K562 (cell line): Measurements from ENCODE around the gene SPEM1. TPM values are rescaled to one million over a fixed set of nuclear protein-coding genes. Genes with fewer than 3 reads are reported as not detected.

Experiments used
- ATAC-seq: fragments of 200-7000 bp; cut with Tn5 transposase; 3 replicates; pipeline ENCODE4 v1.9.1; 2020; ENCODE audit warnings: moderate library complexity
- BruUV-seq: library from RNA; stranded (reverse); fragments of 400-500 nt; replicated peaks from 2 replicates; lab custom pipeline; 2021; lab: Mats Ljungman, UMichigan
- CTCF ChIA-PET: fragments of 300-600 bp; formaldehyde crosslinking; extraction: SDS; loops from one replicate; lab custom pipeline; 2021; ENCODE audit warnings: low intra/inter-chr PET ratio; lab: Yijun Ruan, JAX
- POLR2A ChIA-PET: fragments of 300-600, 350-650 bp; sonication (Branson Sonifier 250); formaldehyde crosslinking; extraction: SDS; loops from one replicate; lab custom pipeline; 2021; ENCODE audit warnings: antibody characterized with exemption, inconsistent platforms; lab: Yijun Ruan, JAX
- DNase-seq, 4 experiments: peaks; one replicate each; pipeline versions ENCODE4 v3.0.0 to v3.0.0-alpha.2; 2011 to 2018; ENCODE audit warnings: low spot score in 3 of 4, mixed read lengths in 3 of 4; ENCODE audit errors: extremely low read depth in 1 of 4
- FAIRE-seq: peaks from 2 replicates; lab custom pipeline; 2011; peaks lifted over from hg19 to GRCh38; lab: Jason Lieb, UNC
- H2AFZ ChIP-seq: 2 replicates; pipeline ENCODE4 v1.6.0; 2011; ENCODE audit warnings: low read depth, low read length, control low read depth, inconsistent platforms
- H3K27ac ChIP-seq: fragments of 200-600 bp; 3 replicates; pipeline ENCODE4 v1.8.0; 2011; ENCODE audit warnings: low read depth, mild to moderate bottlenecking, control low read depth, inconsistent platforms, low read length, moderate library complexity, mixed read lengths; ENCODE audit errors: extremely low read depth
- H3K27me3 ChIP-seq, 2 experiments: fragments of 300-600 bp in 1 of 2; 2 replicates in 1 of 2; 3 replicates in 1 of 2; pipeline versions ENCODE4 v1.6.0 to v1.8.0; 2011; ENCODE audit warnings: inconsistent platforms in 2 of 2, low read length in 2 of 2, mild to moderate bottlenecking in 1 of 2, mixed read lengths in 1 of 2, moderate library complexity in 1 of 2; ENCODE audit not compliant: control insufficient read depth in 2 of 2, insufficient read depth in 2 of 2
- H3K36me3 ChIP-seq: fragments of 300-600 bp; 3 replicates; pipeline ENCODE4 v1.8.0; 2011; ENCODE audit warnings: mild to moderate bottlenecking, low read length, inconsistent platforms; ENCODE audit not compliant: control insufficient read depth, insufficient read depth
- H3K4me1 ChIP-seq, 2 experiments: fragments of 200-600 bp in 1 of 2; replicated peaks in 1 of 2; 2 replicates in 1 of 2; 3 replicates in 1 of 2; pipeline versions ENCODE4 v1.5.1 to v1.8.0; 2011; ENCODE audit warnings: inconsistent platforms in 2 of 2, low read length in 2 of 2, mild to moderate bottlenecking in 1 of 2, mixed read lengths in 1 of 2, moderate library complexity in 1 of 2; ENCODE audit not compliant: control insufficient read depth in 2 of 2, insufficient read depth in 2 of 2
- H3K4me2 ChIP-seq: 2 replicates; pipeline ENCODE4 v1.6.1; 2011; ENCODE audit warnings: low read length, control low read depth, inconsistent platforms, mixed read lengths; ENCODE audit not compliant: insufficient read depth
- H3K4me3 ChIP-seq: fragments of 200-600 bp; sonication (generic), shearing (Covaris generic); 2 replicates; pipeline ENCODE4 v1.5.1; 2016; ENCODE audit warnings: control low read depth, inconsistent platforms
- H3K79me2 ChIP-seq: fragments of 200-600 bp; 3 replicates; pipeline ENCODE4 v1.8.0; 2011; ENCODE audit warnings: low read length, inconsistent platforms; ENCODE audit not compliant: control insufficient read depth, insufficient read depth
- H3K9ac ChIP-seq, 2 experiments: 2 replicates each; pipeline versions ENCODE4 v1.6.0 to v1.6.1; 2011; ENCODE audit warnings: low read depth in 2 of 2, low read length in 2 of 2, control low read depth in 1 of 2, inconsistent platforms in 1 of 2, mild to moderate bottlenecking in 1 of 2, mixed read lengths in 1 of 2; ENCODE audit not compliant: insufficient read depth in 1 of 2
- H3K9me1 ChIP-seq: one replicate; pipeline ENCODE4 v1.6.0; 2011; ENCODE audit warnings: inconsistent platforms, mild to moderate bottlenecking, low read length, moderate library complexity; ENCODE audit not compliant: control insufficient read depth, insufficient read depth
- H3K9me3 ChIP-seq: replicated peaks from 2 replicates; pipeline ENCODE4 v1.5.1; 2011; ENCODE audit warnings: low read depth, low read length, inconsistent platforms; ENCODE audit not compliant: control insufficient read depth, insufficient read depth
- H4K20me1 ChIP-seq: replicated peaks from 2 replicates; pipeline ENCODE4 v1.6.1; 2011; ENCODE audit warnings: low read length, inconsistent platforms, mixed read lengths; ENCODE audit not compliant: control insufficient read depth, insufficient read depth
- ARID2 ChIP-seq: fragments of 450-650 bp; IDR thresholded peaks from 2 replicates; pipeline ENCODE4 v1.6.1; 2017; ENCODE audit warnings: antibody characterized with exemption, mild to moderate bottlenecking
- ASH1L ChIP-seq: fragments of 450-650 bp; IDR thresholded peaks from 2 replicates; pipeline ENCODE4 v1.6.1; 2018; ENCODE audit warnings: borderline replicate concordance, mild to moderate bottlenecking, low read depth; ENCODE audit not compliant: partially characterized antibody
- CBFA2T3 ChIP-seq: fragments of 450-650 bp; IDR thresholded peaks from 2 replicates; pipeline ENCODE4 v1.6.1; 2017
- DNMT1 ChIP-seq: fragments of 450-650 bp; IDR thresholded peaks from 2 replicates; pipeline ENCODE4 v1.6.1; 2016; ENCODE audit warnings: antibody characterized with exemption, mild to moderate bottlenecking
- E4F1 ChIP-seq: fragments of 250-450 bp; sonication (Bioruptor Pico); IDR thresholded peaks from 2 replicates; pipeline ENCODE4 v1.5.0; 2021; ENCODE audit warnings: mild to moderate bottlenecking, borderline replicate concordance
- HCFC1 ChIP-seq: IDR thresholded peaks from 2 replicates; pipeline ENCODE4 v1.6.1; 2012; ENCODE audit warnings: low read depth, low read length, improper control_type of control experiment
- KDM5B ChIP-seq: fragments of 200-600 bp; sonication (generic); IDR thresholded peaks from 2 replicates; pipeline ENCODE4 v1.6.1; 2012; ENCODE audit warnings: low read depth, mild to moderate bottlenecking, moderate library complexity, low read length, control low read depth, inconsistent platforms; ENCODE audit not compliant: insufficient replicate concordance
- MXD1 ChIP-seq: fragments of 250-450 bp; sonication (Bioruptor Pico); IDR thresholded peaks from 2 replicates; pipeline ENCODE4 v1.8.0; 2021; ENCODE audit warnings: borderline replicate concordance, mild to moderate bottlenecking, moderate library complexity; ENCODE audit not compliant: poor library complexity, severe bottlenecking
- PHF21A ChIP-seq: fragments of 450-650 bp; IDR thresholded peaks from 2 replicates; pipeline ENCODE4 v1.6.1; 2017; ENCODE audit warnings: low read depth, borderline replicate concordance
- RBFOX2 ChIP-seq: fragments of 200-400 bp; formaldehyde crosslinking; IDR thresholded peaks from 2 replicates; pipeline ENCODE4 v1.6.1; 2017; ENCODE audit warnings: low read depth, mild to moderate bottlenecking, low read length, moderate library complexity
- RBM22 ChIP-seq: fragments of 200-400 bp; formaldehyde crosslinking; IDR thresholded peaks from 2 replicates; pipeline ENCODE4 v1.6.1; 2018; ENCODE audit warnings: low read length, low read depth; ENCODE audit not compliant: poor library complexity, severe bottlenecking
- WHSC1 ChIP-seq: IDR thresholded peaks from one replicate; pipeline ENCODE4 v1.6.1; 2012; ENCODE audit warnings: low read length, control low read depth, inconsistent platforms
- YY1 ChIP-seq, 3 experiments: IDR thresholded peaks; 2 replicates each; pipeline ENCODE4 v1.6.1; 2011; ENCODE audit warnings: low read length in 2 of 3, mild to moderate bottlenecking in 2 of 3, moderate library complexity in 2 of 3, borderline replicate concordance in 1 of 3, control low read depth in 1 of 3, low read depth in 1 of 3; ENCODE audit not compliant: insufficient read depth in 3 of 3, insufficient replicate concordance in 2 of 3, control insufficient read depth in 1 of 3, insufficient read length in 1 of 3; ENCODE audit errors: extremely low read depth in 1 of 3
- ZNF354B ChIP-seq: fragments of 250-450 bp; sonication (Bioruptor Pico); IDR thresholded peaks from 2 replicates; pipeline ENCODE4 v1.4.0; 2020
- ZNF696 ChIP-seq: fragments of 250-450 bp; sonication (Bioruptor Pico); conservative IDR thresholded peaks from 2 replicates; pipeline ENCODE4 v1.4.0; 2020; ENCODE audit warnings: mild to moderate bottlenecking, moderate library complexity
- WGBS: fragments of 100-300 bp; shearing (Covaris generic); methylation state at CpG from one replicate; pipeline ENCODE4 v1.1.6; 2016; ENCODE audit warnings: low coverage, mixed read lengths; ENCODE audit not compliant: insufficient coverage; ENCODE audit errors: missing lambda C conversion rate; 5-methylcytosine and 5-hydroxymethylcytosine counted together
- in situ Hi-C: fragments of 300-500 bp; cut with MboI; formaldehyde crosslinking; loops from 4 replicates; pipeline ENCODE4 v1.15.0; 2018; ENCODE audit warnings: inconsistent platforms, mixed read lengths
- intact Hi-C: fragments of 100-400 bp; cut with micrococcal nuclease; formaldehyde crosslinking; loops from 2 replicates; pipeline ENCODE4 v1.14.2; 2022
- polyA plus RNA-seq, 8 experiments: library from polyadenylated mRNA; depleted of rRNA in 4 of 8; stranded (reverse) in 5 of 8; unstranded in 3 of 8; fragments of >200 nt; fragmentation: Nextera tagmentation in 2 of 8; fragmentation: Illumina TruSeq in 1 of 8; extraction: Ambion mirVana in 2 of 8; extraction: Trizol in 1 of 8; gene quantifications; 2 replicates each; pipeline versions ENCODE4 v1.2.1 to v1.2.3, GENCODE V29; 2011 to 2014; ENCODE audit warnings: inconsistent platforms in 1 of 8, missing spikeins in 1 of 8
- total RNA-seq, 7 experiments: library from RNA; depleted of rRNA in 6 of 7; stranded (reverse); fragments of >200 nt in 6 of 7; fragmentation: Illumina TruSeq in 2 of 7; extraction: Trizol in 2 of 7; gene quantifications; 2 replicates each; pipeline versions ENCODE4 v1.2.1 to v1.2.3, GENCODE V29; 2011 to 2021; ENCODE audit warnings: low replicate concordance in 1 of 7
- TF ChIP-seq, protein P1 (sequence below): fragments of 450-650 bp; formaldehyde crosslinking; IDR thresholded peaks from 2 replicates; pipeline ENCODE4 v1.4.0; 2020; ENCODE audit warnings: mild to moderate bottlenecking, moderate library complexity

Gene SPEM1
- total and polyA plus RNA-seq, 9 of the 15 experiments (the other 6 are each of a cell fraction or from before 2014, with no cell fraction given), result not detected

DNA sequence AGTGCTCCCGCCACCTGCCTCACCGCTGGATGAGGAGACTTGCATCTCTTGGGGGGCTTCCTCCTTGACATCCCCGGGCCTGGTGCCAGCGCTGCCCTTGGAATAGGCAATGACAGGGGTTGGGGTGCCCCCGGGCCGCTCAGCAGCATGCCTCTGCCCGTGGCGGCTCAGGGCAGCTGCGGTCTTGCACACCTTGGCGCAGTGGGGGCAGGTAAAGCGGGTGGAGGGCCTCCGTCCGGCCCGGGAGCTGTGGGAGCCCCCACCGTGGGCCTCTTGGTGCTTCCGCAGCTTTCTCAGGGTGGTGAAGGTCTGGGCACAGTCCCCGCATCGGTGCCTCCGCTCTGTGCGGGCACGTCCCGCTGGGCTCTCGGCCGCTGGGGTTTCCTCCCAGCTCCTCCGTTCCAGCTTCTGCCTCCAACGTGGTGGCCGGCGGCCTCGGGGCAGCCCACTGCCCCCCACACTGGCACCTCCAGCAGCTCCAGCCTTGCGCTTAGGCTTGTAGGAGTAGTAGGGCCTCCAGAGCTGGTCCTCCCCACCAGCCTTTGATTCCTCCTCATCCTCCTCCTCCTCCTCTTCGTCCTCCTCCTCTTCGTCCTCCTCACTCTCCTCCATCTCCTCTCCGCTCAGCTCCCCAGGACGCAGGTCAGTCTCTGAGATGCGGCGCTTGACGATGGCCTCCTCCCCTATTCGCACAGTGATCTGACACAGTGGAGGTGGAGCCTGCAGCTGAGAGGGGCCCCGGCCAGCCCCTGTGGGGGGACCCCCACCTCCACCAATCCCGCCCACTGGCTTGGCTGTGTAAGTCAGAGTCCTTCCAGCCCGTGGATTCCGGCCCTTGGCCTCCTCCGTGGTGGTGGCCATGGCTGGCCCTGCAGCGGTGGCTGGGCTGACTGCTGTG, 42.6 kb downstream of the SPEM1 start:
- H3K79me2 ChIP-seq, result no peaks in the 10 kb centered on the region
- H4K20me1 ChIP-seq, result no peaks in the 10 kb centered on the region
- no peaks in the 10 kb centered on the region for H3K9me1 ChIP-seq
- DNase-seq, result no peak
- POLR2A ChIA-PET, result interaction anchor here (1.0 to 2.3 kb wide), 2 partner anchors 10 to 13 kb away, joined by 3 to 8 read pairs; no protein-coding TSS in a partner anchor
- in situ Hi-C loops, result no loop called here
- CTCF ChIA-PET, result no interaction called here
- H3K4me1 ChIP-seq, result peaks cover 8 to 26% of the 10 kb centered on the region in 2 experiments
- 87% methylated on average over 13 of the region's 44 CpGs for WGBS
- no peak overlapping the region for H3K27ac ChIP-seq
- no peaks in the 10 kb centered on the region for H3K9me3 ChIP-seq
- H3K4me2 ChIP-seq, result no peak overlapping the region
- intact Hi-C loops, result no loop called here
- no peak; the same call in 2 of the 3 replicates for ATAC-seq
- H3K4me3 ChIP-seq, result no peak overlapping the region
- peak overlapping the region in 1 of 2 experiments; percentile 9; a peak in 1 of 4 replicates for H3K9ac ChIP-seq
- peaks cover 37% of the 10 kb centered on the region; the same call in 1 of the 3 replicates for H3K36me3 ChIP-seq
- no peak overlapping the region for H2AFZ ChIP-seq
- BruUV-seq, result no TSS peak
- FAIRE-seq, result no peak
- H3K27me3 ChIP-seq, result no peaks in the 10 kb centered on the region
- no peak for TF ChIP-seq ASH1L
- TF ChIP-seq RBFOX2, result 0 out of 2 replicates have a peak, but pooled peaks have one; percentile 19
- TF ChIP-seq, protein P1, sequence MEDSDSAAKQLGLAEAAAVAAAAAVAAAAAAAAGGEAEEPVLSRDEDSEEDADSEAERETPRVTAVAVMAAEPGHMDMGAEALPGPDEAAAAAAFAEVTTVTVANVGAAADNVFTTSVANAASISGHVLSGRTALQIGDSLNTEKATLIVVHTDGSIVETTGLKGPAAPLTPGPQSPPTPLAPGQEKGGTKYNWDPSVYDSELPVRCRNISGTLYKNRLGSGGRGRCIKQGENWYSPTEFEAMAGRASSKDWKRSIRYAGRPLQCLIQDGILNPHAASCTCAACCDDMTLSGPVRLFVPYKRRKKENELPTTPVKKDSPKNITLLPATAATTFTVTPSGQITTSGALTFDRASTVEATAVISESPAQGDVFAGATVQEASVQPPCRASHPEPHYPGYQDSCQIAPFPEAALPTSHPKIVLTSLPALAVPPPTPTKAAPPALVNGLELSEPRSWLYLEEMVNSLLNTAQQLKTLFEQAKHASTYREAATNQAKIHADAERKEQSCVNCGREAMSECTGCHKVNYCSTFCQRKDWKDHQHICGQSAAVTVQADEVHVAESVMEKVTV (CRISPR knock-in tag), result no peak
- TF ChIP-seq MXD1 (CRISPR knock-in tag), result no peak
- no peak for TF ChIP-seq YY1 (IDR thresholded peaks at IDR 0.05; ENCODE audit: borderline replicate concordance in 1 of 3, control insufficient read depth in 1 of 3, extremely low read depth in 1 of 3, insufficient read depth in 3 of 3, insufficient read length in 1 of 3, insufficient replicate concordance in 2 of 3, low read depth in 1 of 3, low read length in 2 of 3)
- TF ChIP-seq ZNF696 (CRISPR knock-in tag), result no peak
- TF ChIP-seq CBFA2T3, result no peak
- TF ChIP-seq ARID2, result no peak
- TF ChIP-seq DNMT1, result no peak
- no peak for TF ChIP-seq WHSC1
- TF ChIP-seq E4F1 (CRISPR knock-in tag), result no peak
- no peak for TF ChIP-seq PHF21A
- no peak for TF ChIP-seq RBM22
- TF ChIP-seq ZNF354B (CRISPR knock-in tag), result no peak
- no peak for TF ChIP-seq KDM5B
- TF ChIP-seq HCFC1, result no peak
